Stimulated activated CD4-positive, alpha-beta T cell treated with anti-CD3 and anti-CD28 coated beads, Interleukin-1b, Interleukin-23, amount 100 ng/mL, for 1 hour (primary cell): ENCODE data around the gene IMPACT.

Experiments
- DNase-seq, 2 donors: peaks; one replicate each; pipeline ENCODE4 v3.0.0-alpha.2; 2020; ENCODE audit warnings: low read depth in 2 of 2

The IMPACT gene

GRCh38 chr18:24475926-24476589, 49.6 kb downstream of the IMPACT start:
- DNase-seq, result no peak

GRCh38 chr18:24479371-24479770, 52.9 kb downstream of the IMPACT start:
- no peak for DNase-seq

GRCh38 chr18:24482821-24483220, 56.4 kb downstream of the IMPACT start:
- no peak for DNase-seq

GRCh38 chr18:24485681-24486080, 59.2 kb downstream of the IMPACT start:
- no peak for DNase-seq

GRCh38 chr18:24486684-24487083, 60.2 kb downstream of the IMPACT start:
- no peak for DNase-seq

- DNase-seq, result no peak
Measured at GRCh38 chr18:24488824-24489493, 62.5 kb downstream of the IMPACT start.

- no peak for DNase-seq
Measured at GRCh38 chr18:24490539-24490938, 64.1 kb downstream of the IMPACT start.

GRCh38 chr18:24491927-24492834, 65.7 kb downstream of the IMPACT start:
- no peak for DNase-seq

GRCh38 chr18:24494586-24494985, 68.1 kb downstream of the IMPACT start:
- no peak for DNase-seq

GRCh38 chr18:24497031-24497754, 70.7 kb downstream of the IMPACT start:
- no peak for DNase-seq

GRCh38 chr18:24499814-24500213, 73.3 kb downstream of the IMPACT start:
- DNase-seq, result no peak

GRCh38 chr18:24500217-24500616, 73.7 kb downstream of the IMPACT start:
- DNase-seq, result no peak

GRCh38 chr18:24500766-24501165, 74.3 kb downstream of the IMPACT start:
- DNase-seq, result no peak

- DNase-seq, result no peak
Measured at GRCh38 chr18:24502667-24503523, 76.4 kb downstream of the IMPACT start.
